GM12892 (cell line): ENCODE results near the gene TUNAR.

Experiments used
- POLR2A ChIP-seq: IDR thresholded peaks from 2 replicates; pipeline ENCODE4 v1.6.1; 2011; ENCODE audit warnings: low read depth, low read length, control low read depth
- POLR2AphosphoS5 ChIP-seq: IDR thresholded peaks from 2 replicates; pipeline ENCODE4 v1.6.1; 2011; ENCODE audit warnings: low read depth, low read length, control low read depth
- TAF1 ChIP-seq: IDR thresholded peaks from 2 replicates; pipeline ENCODE4 v1.6.1; 2011; ENCODE audit warnings: low read depth, mild to moderate bottlenecking, control low read depth, low read length, borderline replicate concordance

- TF ChIP-seq POLR2AphosphoS5 (no peak), POLR2A (no peak), TAF1 (no peak)
These were observed 12.8 kb downstream of the TUNAR start for GRCh38 chr14:95889236-95889979.
